CD4-positive, alpha-beta memory T cell (primary cell): Measurements from ENCODE around the gene SPSB2. TPM values are rescaled to one million over a fixed set of nuclear protein-coding genes. Genes with fewer than 3 reads are reported as not detected.

Source experiments
- CTCF ChIA-PET: fragments of 350-600 bp; sonication (Branson Sonifier 250); formaldehyde crosslinking; loops from one replicate; lab custom pipeline; 2021; ENCODE audit warnings: inconsistent platforms; ENCODE audit not compliant: partially characterized antibody; lab: Charles Lee
- POLR2A ChIA-PET: fragments of 350-600 bp; sonication (Branson Sonifier 250); formaldehyde crosslinking; loops from one replicate; lab custom pipeline; 2021; ENCODE audit not compliant: partially characterized antibody; lab: Charles Lee
- DNase-seq, 5 donors: peaks; one replicate each; pipeline versions ENCODE4 v3.0.0 to v3.0.0-alpha.2; 2020 to 2022; ENCODE audit warnings: mixed read lengths in 1 of 5
- H3K27ac ChIP-seq: one replicate; pipeline ENCODE4 v1.7.0; 2013; ENCODE audit warnings: low read depth, low read length
- H3K27me3 ChIP-seq: 2 replicates; pipeline ENCODE4 v1.7.0; 2013; ENCODE audit warnings: mild to moderate bottlenecking, low read length, moderate library complexity; ENCODE audit not compliant: insufficient read depth
- H3K36me3 ChIP-seq: 2 replicates; pipeline ENCODE4 v1.7.0; 2013; ENCODE audit warnings: mild to moderate bottlenecking, low read length, moderate library complexity; ENCODE audit not compliant: insufficient read depth
- H3K4me1 ChIP-seq: 2 replicates; pipeline ENCODE4 v1.7.0; 2013; ENCODE audit warnings: mild to moderate bottlenecking, low read length, moderate library complexity; ENCODE audit not compliant: insufficient read depth
- H3K4me3 ChIP-seq, 2 donors: one replicate each; pipeline ENCODE4 v1.7.0; 2013; ENCODE audit warnings: low read length in 2 of 2, mild to moderate bottlenecking in 1 of 2
- H3K9me3 ChIP-seq, 2 donors: one replicate each; pipeline ENCODE4 v1.7.0; 2013; ENCODE audit warnings: low read length in 2 of 2, control low read depth in 1 of 2; ENCODE audit not compliant: control insufficient read depth in 1 of 2
- H3K27ac Mint-ChIP-seq, 7 donors: one replicate each; pipeline ENCODE4 v1.8.0; 2020 to 2021; ENCODE audit warnings: mixed read lengths in 7 of 7, mild to moderate bottlenecking in 6 of 7, inconsistent platforms in 3 of 7, moderate library complexity in 3 of 7
- H3K27me3 Mint-ChIP-seq, 2 donors: one replicate each; pipeline ENCODE4 v1.8.0; 2020 to 2021; ENCODE audit warnings: mixed read lengths in 2 of 2
- H3K36me3 Mint-ChIP-seq, 2 donors: one replicate each; pipeline ENCODE4 v1.8.0; 2020 to 2021; ENCODE audit warnings: mixed read lengths in 2 of 2, inconsistent platforms in 1 of 2, mild to moderate bottlenecking in 1 of 2
- H3K4me1 Mint-ChIP-seq, 4 donors: one replicate each; pipeline ENCODE4 v1.8.0; 2020 to 2021; ENCODE audit warnings: mixed read lengths in 4 of 4, mild to moderate bottlenecking in 1 of 4
- H3K4me3 Mint-ChIP-seq, 8 donors: one replicate each; pipeline ENCODE4 v1.8.0; 2020 to 2021; ENCODE audit warnings: mixed read lengths in 8 of 8, mild to moderate bottlenecking in 7 of 8, moderate library complexity in 6 of 8, inconsistent platforms in 3 of 8
- H3K9me3 Mint-ChIP-seq, 8 donors: one replicate each; pipeline ENCODE4 v1.8.0; 2020 to 2021; ENCODE audit warnings: mixed read lengths in 8 of 8, mild to moderate bottlenecking in 5 of 8, inconsistent platforms in 3 of 8, moderate library complexity in 1 of 8
- intact Hi-C: fragments of 100-400 bp; cut with micrococcal nuclease; formaldehyde crosslinking; loops from one replicate; pipeline ENCODE4 v1.15.1; 2023
- polyA plus RNA-seq, 2 donors: library from polyadenylated mRNA; unstranded; fragments of 300-500 nt; fragmentation: Illumina TruSeq; gene quantifications; one replicate each; pipeline ENCODE4 v1.2.3, GENCODE V29; 2021
- total RNA-seq, 2 experiments: library from RNA; stranded (reverse); gene quantifications; one replicate each; pipeline ENCODE4 v1.2.3, GENCODE V29; 2021

Gene SPSB2
- total and polyA plus RNA-seq, 4 experiments from 2014 or later, result 16.6 to 25.5 (median 20.8) TPM

GRCh38 chr12:6916426-6917200 lies 43.5 kb upstream of the SPSB2 start:
- Mint-ChIP-seq H3K9me3 (peaks cover 0 to 5% (median 0%) of the 10 kb centered on the region in 8 donors), H3K27ac (peak overlapping the region; percentile 53 to 88 (median 81)), H3K36me3 (peaks cover 20 to 41% of the 10 kb centered on the region in 2 donors), H3K4me1 (peaks cover 12 to 47% (median 28%) of the 10 kb centered on the region in 4 donors), H3K27me3 (no peaks in the 10 kb centered on the region), H3K4me3 (peak overlapping the region in 6 of 8 donors; percentile 34 to 92 (median 72))
- H3K9me3 ChIP-seq, result no peaks in the 10 kb centered on the region
- ChIA-PET CTCF (interaction anchor here (0.9 to 5.7 kb wide), 2 partner anchors 7 to 44 kb away, joined by 4 to 44 read pairs; no protein-coding TSS in a partner anchor), POLR2A (interaction anchor here (0.7 to 6.8 kb wide), 10 partner anchors 10 to 451 kb away, joined by 3 to 58 read pairs (median 4); partner anchors contain the start of genes ATN1, C12orf57, RNU7-1 and SPSB2)
- DNase-seq, result no peak
- H3K36me3 ChIP-seq, result peaks cover 17% of the 10 kb centered on the region
- no peak overlapping the region for H3K4me3 ChIP-seq
- intact Hi-C loops, result no loop called here
- H3K27ac ChIP-seq, result no peak overlapping the region
- H3K4me1 ChIP-seq, result peaks cover 29% of the 10 kb centered on the region
- H3K27me3 ChIP-seq, result no peaks in the 10 kb centered on the region

- no peaks in the 10 kb centered on the region for H3K27me3 ChIP-seq
- CTCF ChIA-PET, result interaction anchor here (5.7 kb wide), 1 partner anchor 8 kb away, joined by 44 read pairs; no protein-coding TSS in a partner anchor
- Mint-ChIP-seq H3K4me1 (peaks cover 13 to 47% (median 27%) of the 10 kb centered on the region in 4 donors), H3K36me3 (peaks cover 18 to 35% of the 10 kb centered on the region in 2 donors), H3K4me3 (peak overlapping the region; percentile 74 to 98 (median 96)), H3K27ac (peak overlapping the region; percentile 25 to 97 (median 88)), H3K27me3 (no peaks in the 10 kb centered on the region), H3K9me3 (peaks cover 0 to 5% (median 0%) of the 10 kb centered on the region in 8 donors)
- H3K9me3 ChIP-seq, result no peaks in the 10 kb centered on the region
- H3K27ac ChIP-seq, result peak overlapping the region; percentile 77
- no peak overlapping the region for H3K4me3 ChIP-seq
- intact Hi-C loops, result no loop called here
- DNase-seq, result no peak
- peaks cover 29% of the 10 kb centered on the region for H3K4me1 ChIP-seq
- H3K36me3 ChIP-seq, result peaks cover 17% of the 10 kb centered on the region
- POLR2A ChIA-PET, result interaction anchor here (0.7 to 6.8 kb wide), 14 partner anchors 11 to 227 kb away, joined by 3 to 58 read pairs (median 10); partner anchors contain the start of genes ATN1, C12orf57, C1RL and LRRC23
Measured at GRCh38 chr12:6915789-6916285, 42.7 kb upstream of the SPSB2 start.

GRCh38 chr12:6914947-6915788 lies 42.1 kb upstream of the SPSB2 start:
- H3K9me3 Mint-ChIP-seq, result peaks cover 0 to 5% (median 0%) of the 10 kb centered on the region in 8 donors
- H3K27me3 Mint-ChIP-seq, result no peaks in the 10 kb centered on the region
- Histone ChIP-seq H3K9me3 (no peaks in the 10 kb centered on the region), H3K36me3 (peaks cover 17% of the 10 kb centered on the region), H3K27me3 (no peaks in the 10 kb centered on the region), H3K4me1 (peaks cover 29% of the 10 kb centered on the region), H3K4me3 (peak overlapping the region; percentile 69 to 76), H3K27ac (peak overlapping the region; percentile 77)
- intact Hi-C loops, result loop anchor here (1.0 kb wide), 5 partner anchors 9 to 42 kb away; partner anchors contain the start of genes C12orf57, LRRC23 and SPSB2
- peaks cover 13 to 47% (median 27%) of the 10 kb centered on the region in 4 donors for H3K4me1 Mint-ChIP-seq
- H3K4me3 Mint-ChIP-seq, result peak overlapping the region; percentile 90 to 98 (median 96)
- ChIA-PET CTCF (interaction anchor here (1.0 to 5.7 kb wide), 5 partner anchors 8 to 46 kb away, joined by 3 to 44 read pairs (median 4); partner anchors contain the start of gene SPSB2), POLR2A (interaction anchor here (0.7 to 6.8 kb wide), 17 partner anchors 10 to 226 kb away, joined by 3 to 58 read pairs (median 14); partner anchors contain the start of genes ATN1, C12orf57, C1RL and CDCA3)
- peak overlapping the region; percentile 88 to 98 (median 96) for H3K27ac Mint-ChIP-seq
- peak in 1 of 5 donors; percentile 61 for DNase-seq
- H3K36me3 Mint-ChIP-seq, result peaks cover 18 to 35% of the 10 kb centered on the region in 2 donors

GRCh38 chr12:6914246-6914946 lies 41.3 kb upstream of the SPSB2 start, which contains the start of gene ENO2:
ENO2 (plus strand) TSS chr12:6914580; CDS start chr12:6915833, 1,253 bp downstream.
- POLR2A ChIA-PET, result interaction anchor here (0.6 to 6.8 kb wide), 22 partner anchors 9 to 275 kb away, joined by 3 to 58 read pairs (median 6); partner anchors contain the start of genes ATN1, C12orf57, C1RL and CDCA3
- peak within 1 kb of the TSS; percentile 69 to 76 for H3K4me3 ChIP-seq
- intact Hi-C loops, result loop anchor here (1.0 kb wide), 5 partner anchors 10 to 41 kb away; partner anchors contain the start of genes C12orf57, LRRC23 and SPSB2
- H3K36me3 Mint-ChIP-seq, result peaks cover 10 to 27% of the 10 kb centered on the region in 2 donors
- H3K27ac ChIP-seq, result peak within 1 kb of the TSS; percentile 77
- peaks cover 29% of the 10 kb centered on the region for H3K4me1 ChIP-seq
- no peaks in the 10 kb centered on the region for H3K9me3 ChIP-seq
- peak; percentile 83 to 93 (median 85) for DNase-seq
- H3K9me3 Mint-ChIP-seq, result peaks cover 0 to 3% (median 0%) of the 10 kb centered on the region in 8 donors
- no peaks in the 10 kb centered on the region for H3K27me3 Mint-ChIP-seq
- H3K27ac Mint-ChIP-seq, result peak within 1 kb of the TSS; percentile 88 to 98 (median 96)
- peaks cover 10% of the 10 kb centered on the region for H3K36me3 ChIP-seq
- H3K27me3 ChIP-seq, result no peaks in the 10 kb centered on the region
- peaks cover 12 to 44% (median 27%) of the 10 kb centered on the region in 4 donors for H3K4me1 Mint-ChIP-seq
- H3K4me3 Mint-ChIP-seq, result peak within 1 kb of the TSS; percentile 90 to 98 (median 96)
- CTCF ChIA-PET, result interaction anchor here (0.7 to 5.7 kb wide), 6 partner anchors 9 to 45 kb away, joined by 3 to 44 read pairs (median 4); partner anchors contain the start of gene SPSB2

GRCh38 chr12:6912164-6912935 lies 39.2 kb upstream of the SPSB2 start:
- Histone ChIP-seq H3K36me3 (peaks cover 9% of the 10 kb centered on the region), H3K27ac (no peak overlapping the region), H3K4me1 (peaks cover 29% of the 10 kb centered on the region), H3K4me3 (no peak overlapping the region), H3K27me3 (no peaks in the 10 kb centered on the region), H3K9me3 (no peaks in the 10 kb centered on the region)
- Mint-ChIP-seq H3K4me1 (peaks cover 10 to 40% (median 26%) of the 10 kb centered on the region in 4 donors), H3K36me3 (peaks cover 7 to 18% of the 10 kb centered on the region in 2 donors), H3K4me3 (peak overlapping the region in 6 of 8 donors; percentile 24 to 81 (median 70)), H3K27me3 (no peaks in the 10 kb centered on the region), H3K27ac (peak overlapping the region; percentile 41 to 96 (median 93)), H3K9me3 (peaks cover 0 to 3% (median 0%) of the 10 kb centered on the region in 8 donors)
- no peak for DNase-seq
- ChIA-PET CTCF (interaction anchor here (0.9 to 5.7 kb wide), 10 partner anchors 10 to 196 kb away, joined by 3 to 44 read pairs (median 4); no protein-coding TSS in a partner anchor), POLR2A (interaction anchor here (0.7 to 6.8 kb wide), 10 partner anchors 7 to 106 kb away, joined by 3 to 58 read pairs (median 29); partner anchors contain the start of genes ATN1, C12orf57, LPCAT3 and LRRC23)
- intact Hi-C loops, result no loop called here
